Measurements from ENCODE around the gene OPCML. TPM values are rescaled to one million over a fixed set of nuclear protein-coding genes. Genes with fewer than 3 reads are reported as not detected.

Gene OPCML
- total and polyA plus RNA-seq, 2 of the 13 experiments (the other 11 are each of a cell fraction or from before 2014, with no cell fraction given), result not detected

DNA sequence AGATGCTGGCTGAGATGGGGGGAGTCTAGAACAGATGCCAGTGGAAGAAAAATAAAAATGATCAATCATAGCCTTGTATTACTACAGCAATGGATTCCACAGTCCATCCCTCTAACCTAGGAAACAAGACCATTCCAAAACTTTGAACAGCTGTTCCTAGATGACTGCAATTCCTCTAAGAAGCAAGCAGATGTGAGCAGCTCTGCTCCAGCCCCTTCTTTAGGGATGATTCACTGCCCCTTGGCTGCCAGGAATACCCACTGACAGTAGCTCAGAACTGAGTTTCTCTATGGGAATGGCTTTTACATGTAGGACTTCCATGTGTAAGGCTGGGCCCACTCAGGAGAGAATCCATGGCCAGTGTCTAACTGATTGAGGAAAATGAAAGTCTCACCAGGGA, 943.9 kb downstream of the OPCML start:
- ATAC-seq (no peak), FAIRE-seq (no peak), DNase-seq (ENCODE audit: low spot score) (no peak)
- Histone ChIP-seq H2AFZ (ENCODE audit: low read length) (no peak overlapping the region), H3K9ac (ENCODE audit: insufficient read depth, low read depth, low read length) (no peak overlapping the region), H3K4me1 (ENCODE audit: insufficient read depth, low read length) (no peaks in the 10 kb centered on the region), H3K9me3 (ENCODE audit: low read length) (peaks cover 94% of the 10 kb centered on the region), H3K36me3 (replicated peaks in 1 of 2; ENCODE audit: control insufficient read depth in 1 of 2, insufficient read depth in 2 of 2, low read length in 2 of 2) (no peaks in the 10 kb centered on the region), H3K79me2 (ENCODE audit: insufficient read depth, low read length) (no peaks in the 10 kb centered on the region), H3K4me2 (ENCODE audit: low read depth, low read length) (no peak overlapping the region), H3K27me3 (ENCODE audit: control insufficient read depth in 1 of 2, insufficient read depth in 2 of 2, low read length in 2 of 2) (no peaks in the 10 kb centered on the region), H4K20me1 (ENCODE audit: insufficient read depth, low read length) (no peaks in the 10 kb centered on the region), H3K4me3 (replicated peaks in 1 of 3; ENCODE audit: insufficient read depth in 1 of 3, low read depth in 2 of 3, low read length in 3 of 3) (no peak overlapping the region), H3K27ac (ENCODE audit: extremely low read length, insufficient read depth, low read length) (no peak overlapping the region)
- ChIA-PET CTCF (ENCODE audit: low intra/inter-chr PET ratio, low total read pairs) (no interaction called here), POLR2A (no interaction called here)
- in situ Hi-C loops (cut with HindIII; ENCODE audit: extremely low pct_ligation_motif_present, low pct_unique_long_range_greater_than_20kb), result no loop called here
- intact Hi-C loops (cut with micrococcal nuclease; ENCODE audit: unreplicated experiment), result no loop called here
- TF ChIP-seq THRA (CRISPR knock-in tag; IDR thresholded peaks at IDR 0.05; ENCODE audit: borderline replicate concordance), result no peak
- TF ChIP-seq TBL1XR1 (IDR thresholded peaks at IDR 0.05; ENCODE audit: borderline replicate concordance, low read length, partially characterized antibody), result no peak
- TF ChIP-seq TARDBP (CRISPR knock-in tag; IDR thresholded peaks at IDR 0.05), result no peak
- TF ChIP-seq SP4 (CRISPR knock-in tag; IDR thresholded peaks at IDR 0.05), result no peak
- no peak for TF ChIP-seq KDM2A (CRISPR knock-in tag; IDR thresholded peaks at IDR 0.05; ENCODE audit: borderline replicate concordance, low read depth)
- no peak for TF ChIP-seq NFIC (IDR thresholded peaks at IDR 0.05; ENCODE audit: low read length)
- TF ChIP-seq CBFB (CRISPR knock-in tag; IDR thresholded peaks at IDR 0.05), result no peak
- TF ChIP-seq HMG20A (CRISPR knock-in tag; IDR thresholded peaks at IDR 0.05; ENCODE audit: borderline replicate concordance), result no peak
- TF ChIP-seq MED1 (CRISPR knock-in tag; IDR thresholded peaks at IDR 0.05), result no peak
- BruUV-seq (replicated peaks), result no TSS peak

GRCh38 chr11:132587716-132588115, 944.6 kb downstream of the OPCML start:
- Histone ChIP-seq H2AFZ (ENCODE audit: low read length) (no peak overlapping the region), H3K79me2 (ENCODE audit: insufficient read depth, low read length) (no peaks in the 10 kb centered on the region), H3K9ac (ENCODE audit: insufficient read depth, low read depth, low read length) (no peak overlapping the region), H3K4me2 (ENCODE audit: low read depth, low read length) (no peak overlapping the region), H3K9me3 (ENCODE audit: low read length) (peaks cover 94% of the 10 kb centered on the region), H3K27ac (ENCODE audit: extremely low read length, insufficient read depth, low read length) (no peak overlapping the region), H4K20me1 (ENCODE audit: insufficient read depth, low read length) (no peaks in the 10 kb centered on the region), H3K4me1 (ENCODE audit: insufficient read depth, low read length) (no peaks in the 10 kb centered on the region), H3K27me3 (ENCODE audit: control insufficient read depth in 1 of 2, insufficient read depth in 2 of 2, low read length in 2 of 2) (no peaks in the 10 kb centered on the region), H3K36me3 (replicated peaks in 1 of 2; ENCODE audit: control insufficient read depth in 1 of 2, insufficient read depth in 2 of 2, low read length in 2 of 2) (no peaks in the 10 kb centered on the region), H3K4me3 (replicated peaks in 1 of 3; ENCODE audit: insufficient read depth in 1 of 3, low read depth in 2 of 3, low read length in 3 of 3) (no peak overlapping the region)
- no CpG with 5 or more reads among the region's 2 CpGs for WGBS (ENCODE audit: low lambda C conversion rate)
- CTCF ChIA-PET (ENCODE audit: low intra/inter-chr PET ratio, low total read pairs), result no interaction called here
- no peak for FAIRE-seq
- no peak for DNase-seq (ENCODE audit: low spot score)
- intact Hi-C loops (cut with micrococcal nuclease; ENCODE audit: unreplicated experiment), result no loop called here
- in situ Hi-C loops (cut with HindIII; ENCODE audit: extremely low pct_ligation_motif_present, low pct_unique_long_range_greater_than_20kb), result no loop called here
- POLR2A ChIA-PET, result no interaction called here
- BruUV-seq (replicated peaks), result no TSS peak
- no peak for ATAC-seq
- TF ChIP-seq GABPB1 (CRISPR knock-in tag; IDR thresholded peaks at IDR 0.05), result no peak
- TF ChIP-seq ARNTL (CRISPR knock-in tag; IDR thresholded peaks at IDR 0.05), result no peak
- TF ChIP-seq TEAD2 (CRISPR knock-in tag; IDR thresholded peaks at IDR 0.05), result no peak
- TF ChIP-seq, protein P1, sequence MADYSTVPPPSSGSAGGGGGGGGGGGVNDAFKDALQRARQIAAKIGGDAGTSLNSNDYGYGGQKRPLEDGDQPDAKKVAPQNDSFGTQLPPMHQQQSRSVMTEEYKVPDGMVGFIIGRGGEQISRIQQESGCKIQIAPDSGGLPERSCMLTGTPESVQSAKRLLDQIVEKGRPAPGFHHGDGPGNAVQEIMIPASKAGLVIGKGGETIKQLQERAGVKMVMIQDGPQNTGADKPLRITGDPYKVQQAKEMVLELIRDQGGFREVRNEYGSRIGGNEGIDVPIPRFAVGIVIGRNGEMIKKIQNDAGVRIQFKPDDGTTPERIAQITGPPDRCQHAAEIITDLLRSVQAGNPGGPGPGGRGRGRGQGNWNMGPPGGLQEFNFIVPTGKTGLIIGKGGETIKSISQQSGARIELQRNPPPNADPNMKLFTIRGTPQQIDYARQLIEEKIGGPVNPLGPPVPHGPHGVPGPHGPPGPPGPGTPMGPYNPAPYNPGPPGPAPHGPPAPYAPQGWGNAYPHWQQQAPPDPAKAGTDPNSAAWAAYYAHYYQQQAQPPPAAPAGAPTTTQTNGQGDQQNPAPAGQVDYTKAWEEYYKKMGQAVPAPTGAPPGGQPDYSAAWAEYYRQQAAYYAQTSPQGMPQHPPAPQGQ (CRISPR knock-in tag; IDR thresholded peaks at IDR 0.05; ENCODE audit: borderline replicate concordance), result no peak
- TF ChIP-seq, protein P2, sequence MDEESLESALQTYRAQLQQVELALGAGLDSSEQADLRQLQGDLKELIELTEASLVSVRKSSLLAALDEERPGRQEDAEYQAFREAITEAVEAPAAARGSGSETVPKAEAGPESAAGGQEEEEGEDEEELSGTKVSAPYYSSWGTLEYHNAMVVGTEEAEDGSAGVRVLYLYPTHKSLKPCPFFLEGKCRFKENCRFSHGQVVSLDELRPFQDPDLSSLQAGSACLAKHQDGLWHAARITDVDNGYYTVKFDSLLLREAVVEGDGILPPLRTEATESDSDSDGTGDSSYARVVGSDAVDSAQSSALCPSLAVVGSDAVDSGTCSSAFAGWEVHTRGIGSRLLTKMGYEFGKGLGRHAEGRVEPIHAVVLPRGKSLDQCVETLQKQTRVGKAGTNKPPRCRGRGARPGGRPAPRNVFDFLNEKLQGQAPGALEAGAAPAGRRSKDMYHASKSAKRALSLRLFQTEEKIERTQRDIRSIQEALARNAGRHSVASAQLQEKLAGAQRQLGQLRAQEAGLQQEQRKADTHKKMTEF (CRISPR knock-in tag; IDR thresholded peaks at IDR 0.05), result no peak

All from HepG2 (cell line).